Kidney epithelial cell (primary cell): Measurements from ENCODE around the gene DVL2. TPM values are rescaled to one million over a fixed set of nuclear protein-coding genes. Genes with fewer than 3 reads are reported as not detected.

Source experiments
- DNase-seq: peaks from one replicate; pipeline ENCODE4 v3.0.0-alpha.2; 2010; ENCODE audit warnings: low read depth
- H3K27me3 ChIP-seq: 2 replicates; pipeline ENCODE4 v1.6.0; 2011; ENCODE audit warnings: low read length; ENCODE audit not compliant: control insufficient read depth, insufficient read depth
- H3K36me3 ChIP-seq: 2 replicates; pipeline ENCODE4 v1.5.1; 2011; ENCODE audit warnings: low read length; ENCODE audit not compliant: control insufficient read depth, insufficient read depth
- H3K4me3 ChIP-seq: 2 replicates; pipeline ENCODE4 v1.5.1; 2011; ENCODE audit warnings: low read depth, mild to moderate bottlenecking, control low read depth, low read length
- total RNA-seq: library from RNA; depleted of rRNA; stranded (reverse); fragments of >200 nt; gene quantifications from 2 replicates; pipeline ENCODE4 v1.2.3, GENCODE V29; 2015
- TF ChIP-seq, protein P1 (sequence below): IDR thresholded peaks from 2 replicates; pipeline ENCODE4 v1.5.1; 2011; ENCODE audit warnings: mild to moderate bottlenecking, moderate library complexity, low read length, control low read depth, inconsistent platforms; ENCODE audit not compliant: insufficient read depth, poor library complexity, severe bottlenecking

The DVL2 gene
- total RNA-seq, 1 donor from 2014 or later, result 57.1 TPM

DNA sequence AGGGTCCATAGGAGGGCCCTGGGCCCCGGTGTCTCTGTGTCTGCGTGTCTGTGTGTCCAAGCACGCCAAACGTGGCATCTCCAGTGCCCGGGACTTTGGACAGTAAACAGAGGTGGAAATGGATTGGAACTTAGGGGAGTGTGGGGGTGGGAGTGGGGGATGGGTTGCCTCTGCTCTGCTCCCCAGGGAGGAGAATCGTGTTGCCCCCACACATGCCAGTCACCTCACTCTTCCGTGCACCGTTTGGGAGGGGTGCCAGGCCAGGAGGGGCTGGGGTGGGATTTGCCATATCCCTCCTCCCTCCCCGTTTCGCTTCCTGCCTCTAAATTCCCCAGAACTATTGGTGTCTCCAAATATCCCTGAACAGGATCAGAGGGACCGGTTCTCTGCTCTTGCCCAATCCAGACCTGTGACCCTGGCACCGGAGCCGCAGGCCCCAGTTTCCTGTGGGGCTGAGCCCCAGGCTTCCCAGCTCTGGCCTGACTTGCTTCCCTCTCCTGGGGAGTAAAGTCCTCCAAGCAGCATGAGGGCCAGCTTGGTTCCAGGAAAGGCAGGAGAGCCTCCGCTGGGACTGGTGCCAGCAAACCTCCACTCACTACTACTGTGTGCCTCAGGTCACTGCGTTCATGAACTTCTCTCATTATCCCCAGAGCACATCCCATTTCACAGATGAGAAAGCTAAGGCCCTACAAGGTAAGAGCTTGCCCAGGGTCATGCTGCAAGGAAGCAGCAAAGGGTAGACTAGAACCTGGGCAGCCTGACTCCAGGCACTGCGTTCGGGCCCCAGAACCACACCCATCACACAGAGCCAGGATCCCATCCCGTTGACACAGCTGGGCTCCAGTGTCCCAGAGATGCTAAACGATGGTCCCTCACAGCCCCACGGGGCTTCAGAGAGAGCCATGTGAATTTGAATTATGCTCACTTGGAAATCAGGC lies 54.7 kb downstream of the DVL2 start, which contains the start of gene ASGR1:
TSS of gene ASGR1 (minus strand) at position 54 of the 938 bp plus-strand sequence. CDS start 807 bp downstream, outside the sequence.
- H3K36me3 ChIP-seq, result no peaks in the 10 kb centered on the region
- H3K4me3 ChIP-seq, result no peak within 1 kb of the TSS
- DNase-seq, result no peak
- TF ChIP-seq, protein P1, sequence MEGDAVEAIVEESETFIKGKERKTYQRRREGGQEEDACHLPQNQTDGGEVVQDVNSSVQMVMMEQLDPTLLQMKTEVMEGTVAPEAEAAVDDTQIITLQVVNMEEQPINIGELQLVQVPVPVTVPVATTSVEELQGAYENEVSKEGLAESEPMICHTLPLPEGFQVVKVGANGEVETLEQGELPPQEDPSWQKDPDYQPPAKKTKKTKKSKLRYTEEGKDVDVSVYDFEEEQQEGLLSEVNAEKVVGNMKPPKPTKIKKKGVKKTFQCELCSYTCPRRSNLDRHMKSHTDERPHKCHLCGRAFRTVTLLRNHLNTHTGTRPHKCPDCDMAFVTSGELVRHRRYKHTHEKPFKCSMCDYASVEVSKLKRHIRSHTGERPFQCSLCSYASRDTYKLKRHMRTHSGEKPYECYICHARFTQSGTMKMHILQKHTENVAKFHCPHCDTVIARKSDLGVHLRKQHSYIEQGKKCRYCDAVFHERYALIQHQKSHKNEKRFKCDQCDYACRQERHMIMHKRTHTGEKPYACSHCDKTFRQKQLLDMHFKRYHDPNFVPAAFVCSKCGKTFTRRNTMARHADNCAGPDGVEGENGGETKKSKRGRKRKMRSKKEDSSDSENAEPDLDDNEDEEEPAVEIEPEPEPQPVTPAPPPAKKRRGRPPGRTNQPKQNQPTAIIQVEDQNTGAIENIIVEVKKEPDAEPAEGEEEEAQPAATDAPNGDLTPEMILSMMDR, result no peak
- H3K27me3 ChIP-seq, result peaks cover 34% of the 10 kb centered on the region

- no peak for DNase-seq
- no peaks in the 10 kb centered on the region for H3K36me3 ChIP-seq
- TF ChIP-seq, protein P1, result no peak
- H3K27me3 ChIP-seq, result peaks cover 41% of the 10 kb centered on the region
- H3K4me3 ChIP-seq, result no peak overlapping the region
These were observed 55.4 kb downstream of the DVL2 start for GRCh38 chr17:7178973-7179316.

DNA sequence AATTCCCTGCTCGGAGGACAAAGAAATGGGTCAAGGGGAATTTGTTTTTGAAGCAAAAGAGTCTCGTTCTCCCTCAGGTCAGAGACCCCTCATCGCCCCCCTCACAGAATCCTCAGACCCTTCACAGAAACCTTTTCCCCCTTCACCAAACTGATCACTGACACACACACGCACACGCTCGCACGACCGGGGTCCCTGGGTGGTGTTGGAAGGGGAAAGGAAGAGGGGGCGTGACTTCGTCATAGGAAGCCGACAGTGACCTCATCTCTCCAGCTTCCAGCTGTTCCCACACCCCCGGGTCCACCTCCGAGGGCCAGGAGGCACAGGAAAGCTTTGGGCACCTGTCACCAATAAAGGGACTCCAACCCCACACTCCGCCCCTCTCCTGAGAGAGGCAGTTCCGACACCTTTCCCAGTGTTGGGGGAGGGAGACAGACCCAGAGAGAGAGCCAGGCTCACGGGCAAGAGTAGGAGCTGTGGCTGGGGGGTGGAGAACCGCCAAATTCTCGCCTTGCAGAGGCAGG lies 56.3 kb downstream of the DVL2 start:
- DNase-seq, result no peak
- peak overlapping the region; percentile 47 for H3K4me3 ChIP-seq
- no peaks in the 10 kb centered on the region for H3K36me3 ChIP-seq
- peaks cover 43% of the 10 kb centered on the region for H3K27me3 ChIP-seq
- TF ChIP-seq, protein P1, result no peak

- Histone ChIP-seq H3K36me3 (no peaks in the 10 kb centered on the region), H3K27me3 (peaks cover 43% of the 10 kb centered on the region), H3K4me3 (peak overlapping the region; percentile 47)
- DNase-seq, result no peak
- TF ChIP-seq, protein P1, result peak; percentile 87
These were observed 56.9 kb downstream of the DVL2 start for GRCh38 chr17:7177191-7177953.

- Histone ChIP-seq H3K4me3 (peak overlapping the region; percentile 47), H3K27me3 (peaks cover 43% of the 10 kb centered on the region), H3K36me3 (no peaks in the 10 kb centered on the region)
- no peak for DNase-seq
- TF ChIP-seq, protein P1, result no peak
These were observed 57.5 kb downstream of the DVL2 start for GRCh38 chr17:7176841-7177190.
